Epithelial cell of proximal tubule (primary cell): ENCODE measurements around the gene ZP4. TPM values are rescaled to one million over a fixed set of nuclear protein-coding genes. Genes with fewer than 3 reads are reported as not detected.

Experiments used
- DNase-seq: peaks from one replicate; pipeline ENCODE4 v3.0.0-alpha.2; 2011; ENCODE audit warnings: low read depth
- H3K4me3 ChIP-seq: 2 replicates; pipeline ENCODE4 v1.5.1; 2011; ENCODE audit warnings: low read depth, mild to moderate bottlenecking, low read length
- CTCF ChIP-seq: conservative IDR thresholded peaks from 2 replicates; pipeline ENCODE4 v1.5.1; 2012; ENCODE audit warnings: low read depth, mild to moderate bottlenecking, low read length
- total RNA-seq: library from RNA; depleted of rRNA; stranded (reverse); fragments of >200 nt; gene quantifications from 2 replicates; pipeline ENCODE4 v1.2.3, GENCODE V29; 2015

Gene ZP4
- total RNA-seq, 1 donor from 2014 or later: not detected

GRCh38 chr1:237921306-237921705 lies 30.6 kb upstream of the ZP4 start:
- DNase-seq: no peak
- no peak overlapping the region for H3K4me3 ChIP-seq
- no peak for TF ChIP-seq CTCF

- no peak for TF ChIP-seq CTCF
- no peak overlapping the region for H3K4me3 ChIP-seq
- no peak for DNase-seq
Measured at GRCh38 chr1:237913345-237913744, 22.6 kb upstream of the ZP4 start.

GRCh38 chr1:237911911-237912310 lies 21.2 kb upstream of the ZP4 start:
- DNase-seq: no peak
- H3K4me3 ChIP-seq: no peak overlapping the region
- no peak for TF ChIP-seq CTCF

GRCh38 chr1:237910834-237911233 lies 20.1 kb upstream of the ZP4 start:
- no peak for TF ChIP-seq CTCF
- DNase-seq: no peak
- H3K4me3 ChIP-seq: no peak overlapping the region

GRCh38 chr1:237903961-237904360 lies 13.2 kb upstream of the ZP4 start:
- TF ChIP-seq CTCF: no peak
- DNase-seq: no peak
- no peak overlapping the region for H3K4me3 ChIP-seq

GRCh38 chr1:237902960-237903743 lies 12.4 kb upstream of the ZP4 start:
- DNase-seq: no peak
- TF ChIP-seq CTCF: no peak
- H3K4me3 ChIP-seq: no peak overlapping the region
